Skin of body (tissue), 2 donors: ENCODE results near the gene KLC4. TPM values are rescaled to one million over a fixed set of nuclear protein-coding genes. Genes with fewer than 3 reads are reported as not detected.
"Not testable (repeated sequence)": the region's sequence is repeated elsewhere in the genome, so short reads cannot be mapped to it uniquely, and the experiment has no call there.

Experiments used
- DNase-seq: peaks from one replicate; lab custom pipeline; 2025; lab: John Stamatoyannopoulos, UW
- total RNA-seq: library from RNA; depleted of rRNA; stranded (reverse); fragments of >200 nt; gene quantifications from one replicate; pipeline ENCODE4 v1.2.3, GENCODE V29; 2014

The KLC4 gene
- total RNA-seq, 1 donor from 2014 or later, result 15.6 TPM

- no peak for DNase-seq
Measured at GRCh38 chr6:43091436-43091991, 32.1 kb downstream of the KLC4 start.

- no peak for DNase-seq
Measured at GRCh38 chr6:43092635-43093034, 33.2 kb downstream of the KLC4 start.

GRCh38 chr6:43093436-43094289 is 34.2 kb downstream of the KLC4 start:
- DNase-seq, result peak; percentile 55

- no peak for DNase-seq
Measured at GRCh38 chr6:43095939-43096338, 36.5 kb downstream of the KLC4 start.

GRCh38 chr6:43096451-43097097 is 37.1 kb downstream of the KLC4 start:
- DNase-seq, result no peak

GRCh38 chr6:43097098-43097489 is 37.7 kb downstream of the KLC4 start:
- DNase-seq, result no peak

- DNase-seq, result no peak
Measured at GRCh38 chr6:43097502-43097901, 38.1 kb downstream of the KLC4 start.

- DNase-seq, result no peak
Measured at GRCh38 chr6:43101497-43101896, 42.1 kb downstream of the KLC4 start.

GRCh38 chr6:43103253-43103876 is 43.9 kb downstream of the KLC4 start:
- DNase-seq, result no peak

GRCh38 chr6:43105538-43106222 is 46.2 kb downstream of the KLC4 start:
- no peak for DNase-seq

- DNase-seq, result no peak
Measured at GRCh38 chr6:43107344-43108062, 48.1 kb downstream of the KLC4 start.

GRCh38 chr6:43113431-43114260 is 54.2 kb downstream of the KLC4 start:
- DNase-seq, result no peak

GRCh38 chr6:43115365-43115764 is 55.9 kb downstream of the KLC4 start:
- no peak for DNase-seq

GRCh38 chr6:43117466-43117865 is 58.0 kb downstream of the KLC4 start:
- not testable (repeated sequence) for DNase-seq

- no peak for DNase-seq
Measured at GRCh38 chr6:43119482-43119881, 60.1 kb downstream of the KLC4 start.

GRCh38 chr6:43120101-43120763 is 60.8 kb downstream of the KLC4 start:
- DNase-seq, result no peak

GRCh38 chr6:43120944-43121913 is 61.8 kb downstream of the KLC4 start:
- DNase-seq, result peak; percentile 61

- no peak for DNase-seq
Measured at GRCh38 chr6:43122146-43122545, 62.7 kb downstream of the KLC4 start.
